B cell (primary cell): Measurements from ENCODE around the gene SUGCT. TPM values are rescaled to one million over a fixed set of nuclear protein-coding genes. Genes with fewer than 3 reads are reported as not detected.

Experiments used
- ATAC-seq: fragments of 200-7000 bp; cut with Tn5 transposase; one replicate; pipeline ENCODE4 v1.10.0; 2021; ENCODE audit warnings: low read depth, mild to moderate bottlenecking, moderate number of reproducible peaks, moderate library complexity
- CTCF ChIA-PET: fragments of 350-600 bp; sonication (Branson Sonifier 250); formaldehyde crosslinking; loops from one replicate; lab custom pipeline; 2021; ENCODE audit warnings: antibody characterized with exemption, inconsistent platforms; lab: Charles Lee
- POLR2A ChIA-PET: fragments of 350-600 bp; sonication (Branson Sonifier 250); formaldehyde crosslinking; loops from one replicate; lab custom pipeline; 2021; ENCODE audit warnings: antibody characterized with exemption; lab: Charles Lee
- DNase-seq: peaks from one replicate; pipeline ENCODE4 v3.0.0; 2013
- H2AFZ ChIP-seq: 2 replicates; pipeline ENCODE4 v1.6.1; 2012; ENCODE audit warnings: mild to moderate bottlenecking, low read depth, low read length; ENCODE audit not compliant: insufficient read depth, poor library complexity, severe bottlenecking
- H3K27ac ChIP-seq, 2 donors: 1 replicate in 1 of 2; 2 replicates in 1 of 2; pipeline ENCODE4 v1.5.1; 2012 to 2013; ENCODE audit warnings: low read length in 2 of 2, mild to moderate bottlenecking in 2 of 2, moderate library complexity in 1 of 2
- H3K27me3 ChIP-seq, 4 experiments: fragments of 200-600 bp in 1 of 4; sonication (generic) in 1 of 4; replicated peaks in 1 of 4; 1 replicate in 2 of 4; 2 replicates in 2 of 4; pipeline versions ENCODE4 v1.6.1 to v1.7.0; 2013 to 2016; ENCODE audit warnings: low read length in 3 of 4, mild to moderate bottlenecking in 2 of 4, mixed read lengths in 1 of 4, moderate library complexity in 1 of 4; ENCODE audit not compliant: insufficient read depth in 4 of 4, control insufficient read depth in 3 of 4; ENCODE audit errors: control extremely low read depth in 1 of 4
- H3K36me3 ChIP-seq, 2 experiments: replicated peaks in 1 of 2; 1 replicate in 1 of 2; 2 replicates in 1 of 2; pipeline versions ENCODE4 v1.6.1 to v1.7.1; 2013; ENCODE audit warnings: low read length in 1 of 2; ENCODE audit not compliant: insufficient read depth in 2 of 2, control insufficient read depth in 1 of 2; ENCODE audit errors: control extremely low read depth in 1 of 2, extremely low read depth in 1 of 2
- H3K4me1 ChIP-seq, 2 donors: fragments of 200-600 bp in 1 of 2; sonication (generic) in 1 of 2; 1 replicate in 1 of 2; 2 replicates in 1 of 2; pipeline versions ENCODE4 v1.5.1 to v1.6.1; 2013 to 2017; ENCODE audit warnings: low read length in 2 of 2; ENCODE audit not compliant: control insufficient read depth in 2 of 2, insufficient read depth in 2 of 2
- H3K4me2 ChIP-seq: replicated peaks from 2 replicates; pipeline ENCODE3; 2012; ENCODE audit warnings: mild to moderate bottlenecking, low read depth, low read length; ENCODE audit not compliant: poor library complexity, severe bottlenecking
- H3K4me3 ChIP-seq, 5 experiments: fragments of 200-600 bp in 1 of 5; sonication (generic) in 1 of 5; 1 replicate in 3 of 5; 2 replicates in 2 of 5; pipeline versions ENCODE4 v1.5.1 to v1.7.0; 2011 to 2016; ENCODE audit warnings: low read length in 4 of 5, mild to moderate bottlenecking in 4 of 5, low read depth in 2 of 5, control low read depth in 1 of 5, moderate library complexity in 1 of 5; ENCODE audit not compliant: insufficient read depth in 1 of 5; ENCODE audit errors: control extremely low read depth in 1 of 5, extremely low read depth in 1 of 5
- H3K79me2 ChIP-seq: fragments of 200-600 bp; sonication (generic); one replicate; pipeline ENCODE4 v1.6.0; 2016; ENCODE audit warnings: low read length; ENCODE audit not compliant: control insufficient read depth, insufficient read depth
- H3K9ac ChIP-seq: fragments of 200-600 bp; sonication (generic); 2 replicates; pipeline ENCODE4 v1.6.1; 2017; ENCODE audit warnings: mild to moderate bottlenecking, low read length, moderate library complexity
- H3K9me3 ChIP-seq, 3 donors: one replicate each; pipeline versions ENCODE4 v1.6.1 to v1.7.1; 2013; ENCODE audit warnings: low read length in 2 of 3; ENCODE audit not compliant: control insufficient read depth in 2 of 3, insufficient read depth in 1 of 3; ENCODE audit errors: control extremely low read depth in 1 of 3
- H4K20me1 ChIP-seq: 2 replicates; pipeline ENCODE4 v1.6.0; 2012; ENCODE audit warnings: mild to moderate bottlenecking, low read length; ENCODE audit not compliant: insufficient read depth, control insufficient read depth, poor library complexity, severe bottlenecking
- H3K27ac Mint-ChIP-seq: one replicate; pipeline ENCODE4 v1.8.0; 2021; ENCODE audit warnings: mixed read lengths
- H3K27me3 Mint-ChIP-seq: one replicate; pipeline ENCODE4 v1.8.0; 2021; ENCODE audit warnings: mixed read lengths
- H3K4me1 Mint-ChIP-seq: one replicate; pipeline ENCODE4 v1.8.0; 2021; ENCODE audit warnings: mixed read lengths
- H3K4me3 Mint-ChIP-seq: one replicate; pipeline ENCODE4 v1.8.0; 2021; ENCODE audit warnings: mixed read lengths
- H3K9me3 Mint-ChIP-seq: one replicate; pipeline ENCODE4 v1.8.0; 2022; ENCODE audit warnings: mixed read lengths; ENCODE audit not compliant: insufficient read depth
- CTCF ChIP-seq: fragments of 200-600 bp; IDR thresholded peaks from one replicate; pipeline ENCODE4 v1.8.0; 2022; ENCODE audit warnings: antibody characterized with exemption, mild to moderate bottlenecking
- EZH2 ChIP-seq: IDR thresholded peaks from 2 replicates; pipeline ENCODE4 v1.6.1; 2012; ENCODE audit warnings: borderline replicate concordance, low read depth, mild to moderate bottlenecking, moderate library complexity, low read length; ENCODE audit not compliant: insufficient read depth, poor library complexity, severe bottlenecking
- WGBS: methylation state at CpG from one replicate; pipeline ENCODE4 v1.1.5; 2013; ENCODE audit warnings: missing lambda C conversion rate; ENCODE audit not compliant: insufficient coverage; 5-methylcytosine and 5-hydroxymethylcytosine counted together
- intact Hi-C: fragments of 100-400 bp; cut with micrococcal nuclease; formaldehyde crosslinking; loops from one replicate; pipeline ENCODE4 v1.10.0; 2022
- polyA plus RNA-seq: library from polyadenylated mRNA; depleted of rRNA; stranded (reverse); fragments of >200 nt; gene quantifications from 2 replicates; pipeline ENCODE4 v1.2.3, GENCODE V29; 2012
- total RNA-seq, 2 donors: library from RNA; stranded (reverse); fragments of 120-200 nt in 1 of 2; gene quantifications; 1 replicate in 1 of 2; 2 replicates in 1 of 2; pipeline versions ENCODE4 v1.2.3 to v1.2.4, GENCODE V29; 2013 to 2022

Gene SUGCT
- total and polyA plus RNA-seq, 2 donors (not counting 1 experiment from before 2014, with no cell fraction given), result 0.19 to 0.86 TPM

- ChIA-PET POLR2A (no interaction called here), CTCF (no interaction called here)
- Mint-ChIP-seq H3K4me3 (no peak overlapping the region), H3K4me1 (no peaks in the 10 kb centered on the region), H3K27me3 (peaks cover 4% of the 10 kb centered on the region), H3K9me3 (no peaks in the 10 kb centered on the region), H3K27ac (no peak overlapping the region)
- no peak for ATAC-seq
- Histone ChIP-seq H3K27ac (no peak overlapping the region), H3K79me2 (no peaks in the 10 kb centered on the region), H3K9me3 (no peaks in the 10 kb centered on the region), H3K27me3 (no peaks in the 10 kb centered on the region), H2AFZ (no peak overlapping the region), H3K4me3 (no peak overlapping the region), H4K20me1 (no peaks in the 10 kb centered on the region), H3K4me2 (no peak overlapping the region), H3K9ac (no peak overlapping the region), H3K4me1 (no peaks in the 10 kb centered on the region), H3K36me3 (no peaks in the 10 kb centered on the region)
- TF ChIP-seq EZH2 (no peak), CTCF (no peak)
- no peak for DNase-seq
- intact Hi-C loops, result no loop called here
- 100% methylated on average over 1 of the region's 3 CpGs for WGBS
These were observed 408.4 kb downstream of the SUGCT start for GRCh38 chr7:40542982-40543741.

- Histone ChIP-seq H2AFZ (no peak overlapping the region), H3K4me3 (no peak overlapping the region), H3K9ac (no peak overlapping the region), H3K27me3 (no peaks in the 10 kb centered on the region), H3K4me2 (no peak overlapping the region), H3K79me2 (no peaks in the 10 kb centered on the region), H3K4me1 (no peaks in the 10 kb centered on the region), H3K36me3 (no peaks in the 10 kb centered on the region), H4K20me1 (no peaks in the 10 kb centered on the region), H3K27ac (no peak overlapping the region), H3K9me3 (no peaks in the 10 kb centered on the region)
- Mint-ChIP-seq H3K4me3 (no peak overlapping the region), H3K27ac (no peak overlapping the region), H3K9me3 (no peaks in the 10 kb centered on the region), H3K4me1 (no peaks in the 10 kb centered on the region), H3K27me3 (peaks cover under 1% of the 10 kb centered on the region)
- no CpG with 5 or more reads among the region's 6 CpGs for WGBS
- intact Hi-C loops, result no loop called here
- no peak for ATAC-seq
- POLR2A ChIA-PET, result no interaction called here
- TF ChIP-seq CTCF, result no peak
- TF ChIP-seq EZH2, result no peak
- DNase-seq, result no peak
- CTCF ChIA-PET, result no interaction called here
These were observed 409.5 kb downstream of the SUGCT start for GRCh38 chr7:40544221-40544723.
